ENCODE results near the gene KIFC1.
"Not testable (repeated sequence)": the region's sequence is repeated elsewhere in the genome, so short reads cannot be mapped to it uniquely, and the experiment has no call there.

- TF ChIP-seq, protein P1, sequence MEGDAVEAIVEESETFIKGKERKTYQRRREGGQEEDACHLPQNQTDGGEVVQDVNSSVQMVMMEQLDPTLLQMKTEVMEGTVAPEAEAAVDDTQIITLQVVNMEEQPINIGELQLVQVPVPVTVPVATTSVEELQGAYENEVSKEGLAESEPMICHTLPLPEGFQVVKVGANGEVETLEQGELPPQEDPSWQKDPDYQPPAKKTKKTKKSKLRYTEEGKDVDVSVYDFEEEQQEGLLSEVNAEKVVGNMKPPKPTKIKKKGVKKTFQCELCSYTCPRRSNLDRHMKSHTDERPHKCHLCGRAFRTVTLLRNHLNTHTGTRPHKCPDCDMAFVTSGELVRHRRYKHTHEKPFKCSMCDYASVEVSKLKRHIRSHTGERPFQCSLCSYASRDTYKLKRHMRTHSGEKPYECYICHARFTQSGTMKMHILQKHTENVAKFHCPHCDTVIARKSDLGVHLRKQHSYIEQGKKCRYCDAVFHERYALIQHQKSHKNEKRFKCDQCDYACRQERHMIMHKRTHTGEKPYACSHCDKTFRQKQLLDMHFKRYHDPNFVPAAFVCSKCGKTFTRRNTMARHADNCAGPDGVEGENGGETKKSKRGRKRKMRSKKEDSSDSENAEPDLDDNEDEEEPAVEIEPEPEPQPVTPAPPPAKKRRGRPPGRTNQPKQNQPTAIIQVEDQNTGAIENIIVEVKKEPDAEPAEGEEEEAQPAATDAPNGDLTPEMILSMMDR (IDR thresholded peaks at IDR 0.05 in 4 of 5, conservative IDR thresholded peaks at IDR 0.05 in 1 of 5), result not testable (repeated sequence)
- not testable (repeated sequence) for TF ChIP-seq POLR2A (IDR thresholded peaks at IDR 0.05)
Observed at GRCh38 chr6:33343606-33343952, 48.0 kb upstream of the KIFC1 start.

Data from gastrocnemius medialis (tissue), 4 donors.